ENCODE results near the gene ZSCAN9.

ZSCAN9 gene

DNA sequence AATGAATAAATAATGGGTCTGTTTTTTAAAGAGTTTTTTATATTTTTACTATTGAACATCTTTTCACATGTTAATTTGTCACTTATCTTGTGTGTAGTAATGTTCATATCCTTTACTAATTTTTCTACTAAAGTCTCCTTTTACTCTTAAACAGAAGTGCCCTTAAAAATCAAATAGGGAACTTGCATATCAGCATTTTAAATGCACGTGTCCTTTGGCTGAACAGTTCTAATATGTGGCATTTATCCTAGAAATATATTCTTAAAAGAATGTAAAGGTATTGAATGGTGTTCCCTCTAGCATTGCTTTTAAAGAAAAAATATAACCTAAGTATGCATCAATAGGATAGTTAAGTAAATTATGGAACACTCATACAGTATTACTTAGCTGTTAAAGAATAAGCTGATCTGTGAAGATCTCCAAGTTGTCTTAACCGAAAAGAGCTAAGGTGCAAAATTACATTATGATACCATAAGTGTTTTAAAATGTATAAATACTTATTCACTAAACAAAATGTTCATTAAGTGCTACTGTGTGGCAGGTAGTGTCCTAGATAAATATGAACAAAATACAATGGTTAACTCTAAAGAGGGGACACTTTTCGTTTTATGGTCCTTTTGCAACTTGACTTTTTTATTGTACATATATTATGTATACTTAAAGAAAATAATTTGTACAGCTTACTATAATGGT is 55.7 kb downstream of the ZSCAN9 start:
- Histone ChIP-seq H3K4me1 (ENCODE audit: insufficient read depth, low read length) (peaks cover 11% of the 10 kb centered on the region), H3K27me3 (ENCODE audit: control insufficient read depth in 1 of 2, insufficient read depth in 2 of 2, low read length in 2 of 2) (no peaks in the 10 kb centered on the region), H3K27ac (ENCODE audit: low read depth, low read length) (peak overlapping the region; percentile 64), H3K9me3 (ENCODE audit: low read length) (peaks cover 8% of the 10 kb centered on the region), H3K9ac (ENCODE audit: low read length) (no peak overlapping the region), H3K36me3 (ENCODE audit: insufficient read depth, low read length) (peaks cover 34% of the 10 kb centered on the region), H3K4me3 (ENCODE audit: low read depth in 1 of 2, low read length in 2 of 2) (peak overlapping the region in 1 of 2 donors; percentile 85)

DNA sequence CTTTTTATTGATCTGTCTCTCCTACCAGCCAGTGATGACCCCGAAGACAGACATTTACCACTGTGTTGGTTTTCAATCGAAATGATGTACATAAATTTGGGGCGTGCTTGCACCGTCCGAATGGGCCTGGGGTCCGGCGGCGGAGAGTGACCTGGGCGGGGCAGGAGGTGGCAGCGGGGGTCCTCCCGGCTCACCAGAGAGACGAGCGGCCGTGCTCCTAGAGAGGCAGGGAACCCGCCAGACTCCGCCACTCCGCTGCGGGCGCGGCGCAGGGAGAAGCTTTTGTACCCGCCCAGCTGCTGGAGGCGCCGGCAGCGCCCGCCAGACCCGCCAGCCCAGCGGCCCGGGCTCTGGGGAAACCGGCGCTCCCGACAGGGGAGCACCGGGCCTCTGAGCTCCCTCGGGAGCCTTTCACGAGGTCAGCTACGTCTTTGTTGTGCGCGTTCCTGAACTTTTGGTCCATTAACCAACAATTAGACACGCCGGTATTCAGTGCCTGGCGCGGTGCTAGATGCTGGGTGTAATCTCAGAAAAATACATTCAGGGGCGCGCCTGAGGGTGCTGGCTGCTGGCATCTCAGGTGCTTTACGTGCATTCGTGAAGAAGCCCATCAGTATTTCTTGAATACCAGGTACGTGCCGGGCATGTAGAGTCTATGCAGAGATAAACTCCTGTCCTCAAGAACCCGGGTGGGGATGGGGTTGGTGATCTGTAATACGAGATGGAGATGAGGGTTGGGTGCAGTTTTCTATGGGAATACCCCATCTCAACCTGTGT is 56.4 kb downstream of the ZSCAN9 start, which contains the start of gene PGBD1:
TSS of gene PGBD1 (plus strand) at position 285 of the 777 bp plus-strand sequence. CDS start 2,242 bp downstream, outside the sequence.
- peaks cover 11% of the 10 kb centered on the region for H3K4me1 ChIP-seq (ENCODE audit: insufficient read depth, low read length)
- H3K36me3 ChIP-seq (ENCODE audit: insufficient read depth, low read length), result peaks cover 26% of the 10 kb centered on the region
- H3K27me3 ChIP-seq (ENCODE audit: control insufficient read depth in 1 of 2, insufficient read depth in 2 of 2, low read length in 2 of 2), result no peaks in the 10 kb centered on the region
- H3K9ac ChIP-seq (ENCODE audit: low read length), result peak within 1 kb of the TSS; percentile 44
- H3K4me3 ChIP-seq (ENCODE audit: low read depth in 1 of 2, low read length in 2 of 2), result peak within 1 kb of the TSS; percentile 67 to 85
- H3K9me3 ChIP-seq (ENCODE audit: low read length), result peaks cover 8% of the 10 kb centered on the region
- H3K27ac ChIP-seq (ENCODE audit: low read depth, low read length), result peak within 1 kb of the TSS; percentile 64

DNA sequence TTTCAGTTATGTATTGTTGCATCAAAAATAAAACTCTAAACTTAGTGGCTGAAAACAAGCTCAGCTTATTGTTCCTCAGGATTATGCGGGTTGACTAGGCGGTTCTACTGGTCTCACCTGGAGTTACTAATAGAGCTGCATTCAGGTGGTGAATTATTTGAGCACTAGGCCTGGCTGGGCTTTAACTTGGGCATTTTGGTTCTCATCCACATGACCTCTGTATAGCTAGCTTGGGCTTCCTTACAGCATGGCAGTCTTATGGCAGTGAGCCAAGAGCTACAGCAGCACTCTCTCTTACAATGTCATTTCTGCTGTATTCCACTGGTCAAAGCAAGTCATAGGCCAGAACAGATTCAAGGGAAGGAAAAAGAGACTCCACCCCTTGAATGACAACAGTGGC is 57.9 kb downstream of the ZSCAN9 start:
- no peak overlapping the region for H3K4me3 ChIP-seq (ENCODE audit: low read depth in 1 of 2, low read length in 2 of 2)
- peaks cover 27% of the 10 kb centered on the region for H3K36me3 ChIP-seq (ENCODE audit: insufficient read depth, low read length)

More for the DNA sequence above, 57.9 kb downstream of the ZSCAN9 start:
- Histone ChIP-seq H3K27ac (ENCODE audit: low read depth, low read length) (no peak overlapping the region), H3K4me1 (ENCODE audit: insufficient read depth, low read length) (peaks cover 11% of the 10 kb centered on the region), H3K9ac (ENCODE audit: low read length) (no peak overlapping the region), H3K9me3 (ENCODE audit: low read length) (peaks cover 8% of the 10 kb centered on the region), H3K27me3 (ENCODE audit: control insufficient read depth in 1 of 2, insufficient read depth in 2 of 2, low read length in 2 of 2) (no peaks in the 10 kb centered on the region)

Measured in muscle layer of colon (tissue), 2 donors.